GM21576 (cell line): Measurements from ENCODE around the gene SOHLH2.

ENCODE experiments used
- ATAC-seq: cut with Tn5 transposase; IDR thresholded peaks from one replicate; pipeline ENCODE4 v1.9.1; 2021; ENCODE audit warnings: mild to moderate bottlenecking, moderate library complexity; ENCODE audit not compliant: unreplicated experiment

The SOHLH2 gene

DNA sequence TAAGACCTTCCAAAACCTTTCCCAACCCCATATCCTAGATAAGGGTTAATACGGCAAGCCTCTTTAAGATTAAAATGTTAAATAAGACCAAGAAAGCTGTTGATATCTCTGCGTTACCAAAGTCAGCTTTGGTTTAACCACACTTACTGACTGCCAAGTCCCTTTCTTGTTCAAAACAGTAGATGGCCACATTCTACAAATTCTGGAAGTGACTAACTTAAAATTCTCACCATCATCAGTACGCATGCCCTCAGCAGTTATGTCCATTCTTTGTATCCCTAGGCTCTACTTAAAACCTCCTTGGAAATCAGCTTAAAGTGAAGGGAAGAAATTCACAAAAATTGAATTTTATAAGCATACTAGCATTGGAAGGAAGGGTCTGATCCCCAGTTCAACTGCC, 23.6 kb downstream of the SOHLH2 start:
- no peak for ATAC-seq

DNA sequence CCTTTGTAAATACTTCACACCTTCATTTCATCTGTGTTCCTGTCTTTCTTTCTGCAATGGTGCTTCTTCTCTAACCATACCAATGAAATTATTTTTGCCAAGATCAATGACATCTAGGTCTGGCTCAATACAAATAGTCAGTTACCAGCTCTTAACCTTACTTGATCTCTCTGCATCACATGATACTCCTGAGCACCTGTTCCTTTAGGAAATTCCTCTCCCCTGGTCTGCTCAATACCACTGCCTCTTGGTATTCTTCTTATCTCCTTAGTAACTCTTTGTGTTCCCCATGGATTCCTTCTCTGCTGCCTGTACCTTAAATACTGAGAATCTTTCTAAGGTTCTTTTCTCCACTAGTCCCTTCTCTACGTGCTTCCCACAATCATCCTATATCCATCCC, 25.9 kb downstream of the SOHLH2 start:
- ATAC-seq: no peak

- ATAC-seq: no peak
Measured at GRCh38 chr13:36183901-36184300, 30.5 kb downstream of the SOHLH2 start.

GRCh38 chr13:36175621-36176020, 38.7 kb downstream of the SOHLH2 start:
- no peak for ATAC-seq

DNA sequence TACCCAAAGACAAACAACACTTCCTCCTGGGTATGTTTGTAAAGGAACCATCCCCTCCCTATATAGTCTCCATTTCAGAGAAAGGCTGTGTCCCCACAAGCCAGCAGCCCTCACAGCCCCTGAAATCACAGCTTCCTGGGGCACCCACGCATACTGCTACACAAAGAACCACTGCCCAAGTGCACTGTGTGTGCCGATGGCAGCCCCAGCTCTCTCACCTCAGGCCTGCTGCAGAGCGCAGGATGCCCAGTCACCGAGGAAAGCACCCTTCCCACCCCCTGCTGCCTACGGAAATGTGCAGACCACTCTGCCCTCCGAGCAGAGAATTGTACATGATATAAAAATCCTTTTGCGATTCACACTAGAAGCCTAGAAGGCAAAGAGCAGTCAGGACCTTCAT, 39.4 kb downstream of the SOHLH2 start:
- no peak for ATAC-seq

DNA sequence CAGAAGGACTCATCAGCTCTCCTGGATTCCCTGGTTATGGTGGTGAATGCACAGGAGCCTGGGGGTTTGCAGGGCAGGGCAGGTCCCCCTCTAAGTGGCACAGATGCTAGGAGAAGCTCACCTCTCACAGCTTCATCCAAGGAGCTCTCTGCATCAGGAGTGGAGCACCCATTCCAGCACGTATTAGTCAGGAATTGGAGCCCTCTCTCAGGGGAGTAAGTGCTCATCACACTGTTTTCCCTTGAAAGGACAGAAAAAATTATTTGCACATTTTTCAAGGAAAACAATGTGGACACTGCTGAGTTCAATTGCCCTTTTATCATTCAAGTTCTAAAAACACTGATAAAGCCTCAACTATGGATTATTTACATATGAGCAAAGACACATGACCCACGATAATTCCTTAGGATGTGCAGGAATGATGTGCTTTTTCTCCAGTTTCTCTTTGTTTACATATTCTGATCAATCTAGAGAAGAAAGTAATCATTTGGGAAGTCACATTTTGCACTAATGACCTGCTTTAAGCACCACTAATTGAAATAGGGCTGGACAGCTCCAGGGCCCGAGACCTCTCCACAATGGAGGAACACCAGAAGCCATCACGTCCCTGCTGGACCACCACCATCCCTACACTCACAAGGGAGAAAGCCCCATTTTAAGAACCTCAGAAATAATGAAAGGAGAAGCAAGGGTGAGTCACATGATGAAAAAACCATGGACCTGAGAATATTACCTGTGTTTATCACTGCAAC, 40.6 kb downstream of the SOHLH2 start:
- no peak for ATAC-seq

GRCh38 chr13:36166046-36166445, 48.3 kb downstream of the SOHLH2 start:
- no peak for ATAC-seq

DNA sequence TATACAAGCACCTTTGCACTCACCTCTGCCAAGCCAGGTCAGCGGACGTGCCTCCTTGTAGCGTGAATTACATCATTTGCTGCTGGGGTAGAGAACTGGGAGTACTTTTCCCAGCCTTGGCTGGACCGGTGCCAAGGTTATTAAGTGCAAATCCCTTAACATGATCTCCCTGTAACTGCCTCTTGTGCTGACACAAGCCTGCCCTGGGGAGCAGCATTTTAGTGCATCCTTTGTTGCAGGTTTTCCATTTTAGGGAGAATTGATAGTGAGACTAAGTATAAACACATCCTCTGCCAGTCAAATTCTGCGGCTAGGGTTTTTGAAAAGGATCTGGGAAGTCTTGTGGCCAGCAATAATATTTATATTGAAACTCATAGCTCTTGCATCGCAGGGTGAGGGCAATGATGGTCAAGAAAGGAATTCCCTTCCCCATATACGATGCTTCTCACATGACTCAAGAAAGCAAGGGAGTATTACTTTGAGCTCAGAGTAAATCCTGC, 50.5 kb downstream of the SOHLH2 start:
- ATAC-seq: no peak

- no peak for ATAC-seq
Measured at GRCh38 chr13:36163286-36163685, 51.1 kb downstream of the SOHLH2 start.

GRCh38 chr13:36160297-36160696, 54.1 kb downstream of the SOHLH2 start:
- no peak for ATAC-seq

DNA sequence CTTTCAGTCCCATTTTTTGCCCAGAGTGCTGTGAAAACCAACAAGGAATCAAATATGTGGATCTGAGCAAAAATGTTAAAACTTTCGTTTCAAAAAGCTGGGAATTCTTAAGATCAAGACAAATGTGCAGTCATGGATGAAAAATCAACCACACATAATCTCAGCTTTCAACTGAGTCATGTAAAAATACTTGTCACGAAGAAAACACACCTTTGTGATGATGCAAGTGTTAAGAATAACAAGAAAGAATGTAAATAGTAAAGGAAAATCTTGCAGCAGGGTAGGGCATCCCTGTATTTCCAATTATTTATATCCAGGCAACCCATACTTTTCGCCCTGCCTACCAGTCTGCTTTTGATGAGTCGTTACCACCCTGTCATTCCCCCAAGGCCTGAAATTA, 55.7 kb downstream of the SOHLH2 start:
- no peak for ATAC-seq

DNA sequence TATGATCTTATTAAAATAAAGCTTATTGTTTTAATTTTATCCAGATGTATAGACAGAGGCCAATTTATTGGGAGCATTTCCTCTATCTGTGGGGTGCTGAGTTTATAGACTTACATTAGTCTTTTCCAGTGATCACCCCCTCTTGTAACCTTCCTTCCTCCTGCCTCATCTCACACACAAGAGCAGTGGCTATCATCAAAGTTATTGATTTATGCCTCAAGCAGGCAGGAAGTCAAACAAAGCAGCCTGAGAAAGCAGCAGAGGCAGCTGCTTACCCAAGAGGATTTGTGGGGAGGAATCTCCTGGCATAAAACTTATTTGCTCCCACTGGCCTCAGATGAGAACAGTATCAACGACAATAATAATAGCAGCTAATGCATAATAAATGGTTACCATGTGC, 56.9 kb downstream of the SOHLH2 start:
- ATAC-seq: no peak

GRCh38 chr13:36154567-36155291, 59.6 kb downstream of the SOHLH2 start:
- no peak for ATAC-seq

DNA sequence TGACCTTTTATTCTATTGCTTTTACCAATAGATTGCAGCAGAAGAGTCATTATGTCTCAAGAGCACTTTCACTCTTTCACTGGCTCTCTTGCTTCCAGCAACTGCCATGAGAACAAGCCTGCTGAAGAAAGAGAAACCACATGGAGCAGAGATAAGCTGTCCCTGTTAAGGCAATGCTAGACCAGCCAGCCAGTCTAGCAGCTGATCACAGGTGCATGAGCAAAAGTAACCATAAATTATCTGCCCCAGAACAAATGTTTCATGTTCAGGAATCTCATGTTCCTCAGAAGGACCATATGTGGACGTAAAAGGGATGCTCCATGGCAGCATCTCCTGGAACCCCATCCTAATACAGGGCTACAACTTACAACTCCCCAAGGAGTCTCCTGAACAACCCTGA, 62.8 kb downstream of the SOHLH2 start:
- ATAC-seq: no peak

GRCh38 chr13:36148446-36148845, 65.9 kb downstream of the SOHLH2 start:
- ATAC-seq: no peak

- ATAC-seq: no peak
Measured at GRCh38 chr13:36147330-36147729, 67.0 kb downstream of the SOHLH2 start.

DNA sequence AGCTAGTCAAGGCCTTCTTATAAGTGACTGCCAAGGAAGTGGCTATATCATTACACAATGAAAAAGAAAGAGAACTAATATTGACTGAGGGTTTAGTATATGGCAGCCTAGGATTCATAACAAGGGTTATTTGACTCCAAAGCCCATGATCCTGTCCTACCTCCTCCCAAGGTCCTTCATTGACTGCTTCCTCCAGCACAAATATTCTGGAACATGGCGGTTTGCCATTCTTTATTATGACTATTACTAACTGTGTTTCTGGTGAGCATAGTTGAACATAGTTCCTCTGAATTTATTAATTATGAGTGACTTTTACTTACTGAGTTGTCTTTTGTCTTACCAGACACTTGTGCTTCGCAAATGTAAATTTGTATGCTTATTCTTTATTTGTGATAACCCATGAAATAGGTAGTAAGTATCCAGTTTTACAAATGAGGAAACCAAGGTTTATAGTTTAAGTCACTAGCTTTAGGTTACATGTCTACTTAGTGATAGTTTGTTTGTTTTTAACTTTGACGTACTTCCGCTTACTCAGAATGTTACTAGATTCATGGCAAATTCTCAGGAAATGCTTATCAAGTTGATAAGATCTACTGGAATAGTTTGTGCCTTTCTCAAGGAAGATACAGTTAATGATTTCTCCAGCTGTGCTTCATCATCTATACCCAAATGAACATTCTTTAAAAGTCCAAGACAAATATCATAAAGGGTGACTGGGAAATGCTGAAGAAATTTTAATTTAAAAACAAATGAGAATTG, 67.7 kb downstream of the SOHLH2 start:
- ATAC-seq: no peak

DNA sequence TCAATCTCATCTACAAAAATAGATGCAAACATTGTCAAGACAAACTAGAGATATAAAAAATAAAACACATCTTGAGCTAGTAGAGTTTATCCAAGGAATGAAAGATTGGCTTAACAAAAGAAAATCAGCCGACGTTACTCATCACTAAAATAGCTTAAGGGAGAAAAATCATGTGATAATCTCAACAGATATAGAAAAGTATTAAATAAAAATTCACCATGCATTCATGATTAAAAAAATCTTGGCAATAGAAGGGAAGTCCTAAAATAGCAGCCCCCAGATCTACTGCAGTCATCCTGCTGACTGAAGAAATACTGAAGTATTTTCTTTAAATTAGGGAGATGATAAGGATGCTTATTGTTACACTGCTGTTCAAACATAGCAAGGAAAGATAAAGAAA, 70.6 kb downstream of the SOHLH2 start:
- ATAC-seq: no peak

GRCh38 chr13:36142735-36143134, 71.6 kb downstream of the SOHLH2 start:
- no peak for ATAC-seq

DNA sequence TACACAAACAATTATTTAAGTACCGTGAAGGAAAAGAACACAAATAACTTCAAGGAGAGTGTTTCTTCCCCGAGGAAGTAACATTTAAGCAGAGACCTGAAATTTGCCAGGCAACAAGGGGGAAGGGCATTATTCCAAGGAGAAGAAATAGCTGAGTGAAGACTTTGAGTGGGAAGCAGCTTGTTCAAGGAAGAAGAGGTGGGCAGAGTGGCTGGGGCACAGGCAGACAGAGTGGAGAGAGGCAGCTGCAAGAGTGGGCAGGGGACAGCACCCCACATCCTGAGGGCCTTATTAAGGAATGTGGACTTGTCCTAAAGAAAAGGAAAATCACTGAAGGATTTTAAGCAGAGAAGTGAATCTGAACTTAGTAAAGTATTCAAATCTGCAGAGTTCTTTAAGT, 78.5 kb downstream of the SOHLH2 start:
- no peak for ATAC-seq

GRCh38 chr13:36134632-36135031, 79.7 kb downstream of the SOHLH2 start:
- no peak for ATAC-seq
